WERI-Rb-1 (cell line): ENCODE measurements around the gene PEX26.
"Not testable (repeated sequence)": the region's sequence is repeated elsewhere in the genome, so short reads cannot be mapped to it uniquely, and the experiment has no call there.

Experiments used
- DNase-seq: peaks from one replicate; pipeline ENCODE4 v3.0.0-alpha.2; 2020
- H3K27ac ChIP-seq: fragments of 250-450 bp; sonication (Bioruptor Pico); 2 replicates; pipeline ENCODE4 v1.5.1; 2020; ENCODE audit warnings: mild to moderate bottlenecking, moderate library complexity
- H3K27me3 ChIP-seq: fragments of 250-450 bp; sonication (Bioruptor Pico); 2 replicates; pipeline ENCODE4 v1.5.1; 2021; ENCODE audit warnings: mild to moderate bottlenecking, low read depth, moderate library complexity; ENCODE audit not compliant: insufficient read depth, severe bottlenecking
- H3K36me3 ChIP-seq: fragments of 250-450 bp; sonication (Bioruptor Pico); 2 replicates; pipeline ENCODE4 v1.5.1; 2020; ENCODE audit warnings: mild to moderate bottlenecking, moderate library complexity
- H3K4me3 ChIP-seq: 2 replicates; pipeline ENCODE4 v1.5.1; 2011; ENCODE audit warnings: low read depth, mild to moderate bottlenecking, control low read depth, low read length
- H3K9me3 ChIP-seq: fragments of 250-450 bp; sonication (Bioruptor Pico); 2 replicates; pipeline ENCODE4 v1.5.1; 2021; ENCODE audit warnings: mild to moderate bottlenecking, moderate library complexity; ENCODE audit not compliant: severe bottlenecking
- CTCF ChIP-seq: IDR thresholded peaks from 2 replicates; pipeline ENCODE4 v1.5.1; 2011; ENCODE audit warnings: low read depth, mild to moderate bottlenecking, control low read depth, inconsistent platforms, low read length

The PEX26 gene

GRCh38 chr22:18136563-18137320, 59.0 kb downstream of the PEX26 start:
- DNase-seq: no peak
- H3K9me3 ChIP-seq: peaks cover 3% of the 10 kb centered on the region
- no peak for TF ChIP-seq CTCF
- H3K27ac ChIP-seq: no peak overlapping the region
- no peaks in the 10 kb centered on the region for H3K36me3 ChIP-seq
- H3K4me3 ChIP-seq: no peak overlapping the region
- no peaks in the 10 kb centered on the region for H3K27me3 ChIP-seq

GRCh38 chr22:18141004-18141403, 63.2 kb downstream of the PEX26 start:
- not testable (repeated sequence) for H3K9me3 ChIP-seq, H3K4me3 ChIP-seq, DNase-seq, H3K27me3 ChIP-seq, H3K36me3 ChIP-seq, H3K27ac ChIP-seq

- Histone ChIP-seq H3K36me3 (no peaks in the 10 kb centered on the region), H3K27ac (no peak overlapping the region), H3K27me3 (no peaks in the 10 kb centered on the region), H3K9me3 (peaks cover 3% of the 10 kb centered on the region), H3K4me3 (no peak overlapping the region)
- DNase-seq: no peak
- no peak for TF ChIP-seq CTCF
Measured at GRCh38 chr22:18144105-18144504, 66.3 kb downstream of the PEX26 start.

- Histone ChIP-seq H3K4me3 (no peak overlapping the region), H3K27ac (no peak overlapping the region), H3K9me3 (peaks cover 3% of the 10 kb centered on the region), H3K36me3 (no peaks in the 10 kb centered on the region), H3K27me3 (no peaks in the 10 kb centered on the region)
- no peak for DNase-seq
- no peak for TF ChIP-seq CTCF
Measured at GRCh38 chr22:18145676-18146388, 68.0 kb downstream of the PEX26 start.

GRCh38 chr22:18146389-18146753, 68.6 kb downstream of the PEX26 start:
- no peak for TF ChIP-seq CTCF
- no peak for DNase-seq

DNA sequence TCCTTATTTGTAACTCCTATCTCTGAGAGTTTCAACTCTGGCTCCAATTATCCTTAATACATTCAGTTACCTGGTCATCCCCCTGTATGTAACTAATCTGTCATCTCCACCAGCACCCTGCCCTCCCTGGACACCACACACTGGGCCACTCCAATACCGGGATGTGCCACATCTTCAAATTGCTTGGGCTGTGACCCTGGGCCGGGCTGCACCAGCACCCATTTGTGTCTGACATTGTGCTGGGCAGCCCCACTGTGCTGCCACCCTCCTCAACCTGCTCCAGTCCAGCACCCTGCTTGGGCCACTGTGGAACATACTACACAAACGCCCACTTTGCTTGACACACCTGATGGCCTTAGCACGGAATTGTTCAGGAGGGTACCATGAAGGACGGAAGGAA, 70.0 kb downstream of the PEX26 start:
- no peaks in the 10 kb centered on the region for H3K9me3 ChIP-seq
- H3K27ac ChIP-seq: no peak overlapping the region
- no peaks in the 10 kb centered on the region for H3K36me3 ChIP-seq
- DNase-seq: no peak
- H3K4me3 ChIP-seq: no peak overlapping the region
- no peaks in the 10 kb centered on the region for H3K27me3 ChIP-seq
- TF ChIP-seq CTCF: no peak

More at GRCh38 chr22:18146389-18146753, 68.6 kb downstream of the PEX26 start:
- Histone ChIP-seq H3K9me3 (no peaks in the 10 kb centered on the region), H3K27me3 (no peaks in the 10 kb centered on the region), H3K4me3 (no peak overlapping the region), H3K36me3 (no peaks in the 10 kb centered on the region), H3K27ac (no peak overlapping the region)
